Activated naive CD4-positive, alpha-beta T cell treated with anti-CD3 and anti-CD28 coated beads for 36 hours (primary cell): ENCODE data around the gene E2F1. TPM values are rescaled to one million over a fixed set of nuclear protein-coding genes. Genes with fewer than 3 reads are reported as not detected.

ENCODE experiments used
- CTCF ChIA-PET: fragments of 350-600 bp; sonication (Branson Sonifier 250); formaldehyde crosslinking; loops from one replicate; lab custom pipeline; 2021; ENCODE audit warnings: antibody characterized with exemption; lab: Charles Lee
- DNase-seq: peaks from one replicate; pipeline ENCODE4 v3.0.0-alpha.2; 2020
- H3K27ac Mint-ChIP-seq: one replicate; pipeline ENCODE4 v1.8.0; 2021; ENCODE audit warnings: mild to moderate bottlenecking, mixed read lengths
- H3K27me3 Mint-ChIP-seq: one replicate; pipeline ENCODE4 v1.8.0; 2021; ENCODE audit warnings: low read depth, mixed read lengths
- H3K36me3 Mint-ChIP-seq: one replicate; pipeline ENCODE4 v1.8.0; 2021; ENCODE audit warnings: low read depth, mixed read lengths
- H3K4me1 Mint-ChIP-seq: one replicate; pipeline ENCODE4 v1.8.0; 2021; ENCODE audit warnings: low read depth, mixed read lengths
- H3K4me3 Mint-ChIP-seq: one replicate; pipeline ENCODE4 v1.8.0; 2021; ENCODE audit warnings: mild to moderate bottlenecking, moderate library complexity, mixed read lengths
- H3K9me3 Mint-ChIP-seq: one replicate; pipeline ENCODE4 v1.8.0; 2021; ENCODE audit warnings: mixed read lengths
- intact Hi-C: fragments of 100-400 bp; cut with micrococcal nuclease; formaldehyde crosslinking; loops from one replicate; pipeline ENCODE4 v1.15.1; 2023
- total RNA-seq, 2 experiments: library from RNA; stranded (reverse); gene quantifications; one replicate each; pipeline ENCODE4 v1.2.3, GENCODE V29; 2021

The E2F1 gene
- total RNA-seq, 2 experiments from 2014 or later = 69.3 to 70.0 TPM

- intact Hi-C loops = no loop called here
- no peak for DNase-seq
- H3K36me3 Mint-ChIP-seq = peaks cover 66% of the 10 kb centered on the region
Observed at GRCh38 chr20:33681728-33682353, 4.3 kb downstream of the E2F1 start.

GRCh38 chr20:33681288-33681687 is 4.9 kb downstream of the E2F1 start:
- DNase-seq = no peak
- H3K36me3 Mint-ChIP-seq = peaks cover 71% of the 10 kb centered on the region
- no peak overlapping the region for H3K4me3 Mint-ChIP-seq
- H3K27ac Mint-ChIP-seq = no peak overlapping the region
- peaks cover 54% of the 10 kb centered on the region for H3K4me1 Mint-ChIP-seq
- CTCF ChIA-PET = interaction anchor here (5.5 kb wide), 1 partner anchor 13 kb away, joined by 36 read pairs; the partner anchor contains the start of gene ACTL10
- H3K27me3 Mint-ChIP-seq = no peaks in the 10 kb centered on the region
- H3K9me3 Mint-ChIP-seq = no peaks in the 10 kb centered on the region
- intact Hi-C loops = no loop called here

More at GRCh38 chr20:33681728-33682353, 4.3 kb downstream of the E2F1 start:
- CTCF ChIA-PET = interaction anchor here (5.5 kb wide), 1 partner anchor 14 kb away, joined by 36 read pairs; the partner anchor contains the start of gene ACTL10
- H3K27me3 Mint-ChIP-seq = no peaks in the 10 kb centered on the region
- peaks cover 58% of the 10 kb centered on the region for H3K4me1 Mint-ChIP-seq
- no peak overlapping the region for H3K27ac Mint-ChIP-seq
- no peak overlapping the region for H3K4me3 Mint-ChIP-seq
- no peaks in the 10 kb centered on the region for H3K9me3 Mint-ChIP-seq

DNA sequence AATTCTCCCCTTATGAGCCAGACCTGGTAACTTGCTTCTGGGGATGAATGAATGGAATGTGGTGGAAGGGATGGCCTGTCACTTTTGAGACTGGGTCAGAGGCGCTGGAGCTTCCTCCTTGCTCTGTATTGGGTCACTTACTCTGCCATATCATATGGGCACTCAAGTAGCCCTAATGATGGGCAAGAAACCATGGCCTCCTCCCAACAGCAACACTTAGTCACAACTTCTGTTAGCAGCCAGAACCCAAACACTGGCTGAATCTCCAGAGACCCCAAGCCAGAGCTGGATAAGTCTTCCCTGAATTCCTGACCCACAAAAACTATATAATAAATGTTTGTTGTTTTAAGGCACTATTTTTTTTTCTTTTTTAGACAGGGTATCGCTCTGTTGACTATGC is 5.5 kb downstream of the E2F1 start:
- Mint-ChIP-seq H3K36me3 (peaks cover 71% of the 10 kb centered on the region), H3K27me3 (no peaks in the 10 kb centered on the region), H3K9me3 (no peaks in the 10 kb centered on the region), H3K4me3 (no peak overlapping the region), H3K4me1 (peaks cover 56% of the 10 kb centered on the region), H3K27ac (peak overlapping the region; percentile 8)
- intact Hi-C loops = no loop called here
- CTCF ChIA-PET = interaction anchor here (5.5 kb wide), 1 partner anchor 13 kb away, joined by 36 read pairs; the partner anchor contains the start of gene ACTL10
- no peak for DNase-seq

DNA sequence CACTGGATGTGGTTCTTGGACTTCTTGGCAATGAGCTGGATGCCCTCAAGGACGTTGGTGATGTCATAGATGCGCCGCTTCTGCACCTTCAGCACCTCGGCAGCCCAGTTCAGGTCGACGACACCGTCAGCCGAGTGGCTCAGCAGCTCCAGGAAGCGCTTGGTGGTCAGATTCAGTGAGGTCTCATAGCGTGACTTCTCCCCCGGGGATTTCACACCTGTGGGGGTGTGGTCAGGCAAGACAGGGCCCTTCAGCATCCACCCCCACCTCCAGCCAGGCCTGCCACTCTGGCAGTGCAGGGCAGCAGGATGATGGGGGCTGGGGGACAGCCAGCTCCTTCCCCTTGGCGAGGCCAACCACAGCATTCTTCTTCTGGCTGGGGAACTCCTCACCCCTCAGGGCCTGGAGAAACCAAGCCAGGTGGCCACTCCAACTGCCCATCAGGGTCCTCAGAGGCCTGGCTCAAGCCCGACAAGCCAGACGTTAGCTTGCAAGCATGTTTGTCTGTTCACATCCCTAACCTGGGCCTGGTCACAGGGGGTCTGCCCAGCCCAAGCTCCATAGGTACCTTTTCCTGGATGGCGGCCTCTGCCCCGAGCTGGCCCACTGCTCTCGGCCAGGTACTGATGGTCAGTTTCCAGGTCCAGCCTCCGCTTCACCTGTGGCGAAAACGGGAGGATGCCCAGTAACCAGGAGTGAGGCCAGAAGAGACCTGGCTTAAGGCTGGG is 6.3 kb downstream of the E2F1 start:
- H3K4me3 Mint-ChIP-seq = no peak overlapping the region
- intact Hi-C loops = loop anchor here (2.0 kb wide), 1 partner anchor 17 kb away; the partner anchor contains the start of gene C20orf144
- peaks cover 67% of the 10 kb centered on the region for H3K36me3 Mint-ChIP-seq
- peaks cover 58% of the 10 kb centered on the region for H3K4me1 Mint-ChIP-seq
- no peaks in the 10 kb centered on the region for H3K27me3 Mint-ChIP-seq
- peak; percentile 62 for DNase-seq
- peak overlapping the region; percentile 54 for H3K27ac Mint-ChIP-seq
- CTCF ChIA-PET = interaction anchor here (0.8 to 5.5 kb wide), 5 partner anchors 12 to 223 kb away, joined by 3 to 36 read pairs (median 3); partner anchors contain the start of genes ACTL10 and ZNF341
- no peaks in the 10 kb centered on the region for H3K9me3 Mint-ChIP-seq

DNA sequence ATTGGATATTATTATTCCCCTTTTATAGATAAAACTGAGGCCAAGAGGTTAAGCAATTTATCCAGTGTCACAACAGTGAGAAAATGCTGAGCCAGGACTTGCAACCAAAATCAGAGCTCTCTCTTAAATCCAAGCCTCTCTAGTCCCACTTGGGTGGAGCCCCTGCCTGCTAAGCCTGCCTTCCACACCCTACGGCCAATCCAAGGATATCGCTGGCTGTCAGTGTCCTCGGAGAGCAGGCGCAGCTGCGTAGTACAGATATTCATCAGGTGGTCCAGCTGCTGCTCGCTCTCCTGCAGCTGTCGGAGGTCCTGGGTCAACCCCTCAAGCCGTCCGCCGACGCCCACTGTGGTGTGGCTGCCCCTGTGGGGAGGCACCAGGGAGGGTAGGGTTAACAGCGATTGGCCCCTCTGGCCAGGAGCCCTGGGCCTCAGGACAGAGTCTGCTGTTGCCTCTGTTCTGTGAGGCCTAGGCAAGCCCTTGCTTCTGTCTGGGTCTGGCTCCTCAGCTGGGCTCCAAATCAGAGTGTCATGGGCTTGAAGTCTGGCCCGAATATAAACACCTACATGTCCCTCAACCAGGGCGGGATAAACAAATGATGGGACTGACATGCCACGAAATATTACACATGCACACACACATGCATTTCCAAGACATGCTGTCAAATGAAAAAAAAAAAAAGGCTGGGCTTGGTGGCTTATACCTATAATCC is 8.0 kb downstream of the E2F1 start:
- intact Hi-C loops = loop anchor here (2.0 kb wide), 1 partner anchor 15 kb away; the partner anchor contains the start of gene C20orf144
- no peak for DNase-seq
- Mint-ChIP-seq H3K4me1 (peaks cover 58% of the 10 kb centered on the region), H3K4me3 (no peak overlapping the region), H3K36me3 (peaks cover 61% of the 10 kb centered on the region), H3K27ac (no peak overlapping the region), H3K9me3 (no peaks in the 10 kb centered on the region), H3K27me3 (no peaks in the 10 kb centered on the region)
- CTCF ChIA-PET = interaction anchor here (5.5 kb wide), 1 partner anchor 10 kb away, joined by 36 read pairs; the partner anchor contains the start of gene ACTL10

DNA sequence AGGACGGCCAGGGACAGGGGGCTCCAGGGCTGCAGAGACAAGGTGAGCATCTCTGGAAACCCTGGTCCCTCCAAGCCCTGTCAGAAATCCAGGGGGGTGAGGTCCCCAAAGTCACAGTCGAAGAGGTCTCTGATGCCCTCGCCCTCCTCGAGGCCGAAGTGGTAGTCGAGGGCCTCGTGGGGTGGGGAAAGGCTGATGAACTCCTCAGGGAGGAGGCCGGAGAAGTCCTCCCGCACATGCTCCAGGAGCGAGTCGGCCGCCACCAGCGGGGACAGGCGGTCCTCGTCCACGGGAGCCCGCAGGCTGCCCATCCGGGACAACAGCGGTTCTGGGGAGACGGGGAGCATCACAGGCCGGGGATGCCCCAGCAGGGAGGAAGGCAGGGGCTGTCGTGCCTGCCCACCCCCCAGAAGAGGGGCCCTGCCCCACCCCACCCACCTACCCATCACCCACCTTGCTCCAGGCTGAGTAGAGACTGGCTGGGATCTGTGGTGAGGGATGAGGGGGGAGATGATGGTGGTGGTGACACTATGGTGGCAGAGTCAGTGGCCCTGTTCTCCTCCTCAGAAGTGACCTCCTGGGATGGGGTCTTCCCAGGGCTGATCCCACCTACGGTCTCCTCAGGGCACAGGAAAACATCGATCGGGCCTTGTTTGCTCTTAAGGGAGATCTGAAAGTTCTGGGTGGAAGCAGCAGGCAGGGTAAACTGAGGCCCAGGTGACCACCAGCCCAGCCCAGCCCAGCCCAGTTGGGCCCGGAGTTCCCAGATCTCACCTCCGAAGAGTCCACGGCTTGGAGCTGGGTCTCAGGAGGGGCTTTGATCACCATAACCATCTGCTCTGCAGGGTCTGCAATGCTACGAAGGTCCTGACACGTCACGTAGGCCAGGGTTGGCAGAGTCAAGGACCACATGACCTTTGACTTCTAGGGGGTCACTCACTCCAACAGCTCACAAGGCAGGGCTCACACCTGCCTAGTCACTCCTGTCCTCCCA is 9.2 kb downstream of the E2F1 start:
- no peak overlapping the region for H3K27ac Mint-ChIP-seq
- H3K4me3 Mint-ChIP-seq = no peak overlapping the region
- H3K27me3 Mint-ChIP-seq = no peaks in the 10 kb centered on the region
- no peak for DNase-seq
- H3K36me3 Mint-ChIP-seq = peaks cover 49% of the 10 kb centered on the region
- peaks cover 54% of the 10 kb centered on the region for H3K4me1 Mint-ChIP-seq
- CTCF ChIA-PET = interaction anchor here (5.5 kb wide), 1 partner anchor 9 kb away, joined by 36 read pairs; the partner anchor contains the start of gene ACTL10
- intact Hi-C loops = no loop called here
- no peaks in the 10 kb centered on the region for H3K9me3 Mint-ChIP-seq

DNA sequence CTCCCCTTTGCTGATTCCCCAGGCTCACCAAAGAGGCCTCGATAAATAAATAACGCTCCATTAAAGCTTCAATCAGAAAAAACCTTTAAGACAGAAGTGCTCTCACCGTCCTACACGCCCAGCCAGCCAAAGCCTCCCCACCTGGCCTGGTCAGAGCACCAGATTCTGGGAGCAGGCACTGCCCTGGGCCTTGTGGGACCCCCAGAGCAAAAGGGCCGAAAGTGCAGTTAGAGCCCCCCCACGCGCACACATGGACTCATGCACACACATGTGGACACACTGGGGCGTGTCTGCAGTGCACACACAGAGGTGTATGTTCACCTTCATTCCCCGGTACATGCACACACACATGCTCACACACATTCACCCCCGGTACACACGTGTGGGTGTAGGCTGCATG is 10.1 kb downstream of the E2F1 start:
- Mint-ChIP-seq H3K4me1 (peaks cover 45% of the 10 kb centered on the region), H3K9me3 (no peaks in the 10 kb centered on the region), H3K4me3 (no peak overlapping the region), H3K36me3 (peaks cover 44% of the 10 kb centered on the region), H3K27ac (no peak overlapping the region), H3K27me3 (no peaks in the 10 kb centered on the region)
- CTCF ChIA-PET = no interaction called here
- intact Hi-C loops = no loop called here
- no peak for DNase-seq

DNA sequence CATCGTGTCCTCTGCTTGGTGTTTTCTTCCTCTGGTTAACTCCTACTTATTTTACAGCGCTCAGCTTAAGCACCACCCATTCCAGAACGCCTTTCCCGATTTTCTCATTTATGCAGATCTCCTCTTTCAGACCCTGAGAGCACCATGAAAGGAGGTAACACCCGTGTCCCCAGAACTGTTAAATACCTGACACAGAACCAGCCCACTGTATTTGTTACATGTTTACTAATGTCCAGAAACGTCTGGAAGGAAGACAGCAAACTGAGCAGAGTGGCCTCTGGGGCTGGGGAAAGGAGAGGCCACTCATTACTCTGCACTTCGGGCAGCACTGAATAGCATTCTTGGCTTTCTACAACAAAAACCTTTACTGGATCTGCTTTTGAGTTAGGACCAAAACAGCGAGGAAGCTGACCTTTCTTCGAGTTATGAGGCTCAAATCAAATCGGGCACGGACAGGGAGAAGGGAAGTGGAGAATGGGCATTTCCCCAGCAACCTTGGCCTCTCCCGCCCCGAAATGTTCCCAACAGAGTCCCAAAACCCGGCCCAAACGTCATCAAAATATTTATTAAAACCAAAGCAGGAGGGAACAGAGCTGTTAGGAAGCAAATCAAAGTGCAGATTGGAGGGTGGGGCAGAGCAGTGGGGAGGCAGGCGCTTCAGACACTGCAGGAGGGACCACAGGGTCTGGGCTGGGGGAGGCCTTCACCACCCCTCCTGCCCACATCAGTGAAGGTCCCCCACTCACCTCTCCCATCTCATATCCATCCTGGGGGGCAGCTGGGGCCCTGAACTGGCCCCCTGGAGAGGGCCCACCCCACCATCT is 10.8 kb downstream of the E2F1 start:
- DNase-seq = no peak
- Mint-ChIP-seq H3K27ac (no peak overlapping the region), H3K36me3 (peaks cover 38% of the 10 kb centered on the region), H3K4me3 (peak overlapping the region; percentile 41), H3K9me3 (no peaks in the 10 kb centered on the region), H3K4me1 (peaks cover 38% of the 10 kb centered on the region), H3K27me3 (no peaks in the 10 kb centered on the region)
- intact Hi-C loops = no loop called here
- CTCF ChIA-PET = interaction anchor here (0.6 to 0.8 kb wide), 2 partner anchors 53 to 114 kb away, joined by 3 read pairs; no protein-coding TSS in a partner anchor

DNA sequence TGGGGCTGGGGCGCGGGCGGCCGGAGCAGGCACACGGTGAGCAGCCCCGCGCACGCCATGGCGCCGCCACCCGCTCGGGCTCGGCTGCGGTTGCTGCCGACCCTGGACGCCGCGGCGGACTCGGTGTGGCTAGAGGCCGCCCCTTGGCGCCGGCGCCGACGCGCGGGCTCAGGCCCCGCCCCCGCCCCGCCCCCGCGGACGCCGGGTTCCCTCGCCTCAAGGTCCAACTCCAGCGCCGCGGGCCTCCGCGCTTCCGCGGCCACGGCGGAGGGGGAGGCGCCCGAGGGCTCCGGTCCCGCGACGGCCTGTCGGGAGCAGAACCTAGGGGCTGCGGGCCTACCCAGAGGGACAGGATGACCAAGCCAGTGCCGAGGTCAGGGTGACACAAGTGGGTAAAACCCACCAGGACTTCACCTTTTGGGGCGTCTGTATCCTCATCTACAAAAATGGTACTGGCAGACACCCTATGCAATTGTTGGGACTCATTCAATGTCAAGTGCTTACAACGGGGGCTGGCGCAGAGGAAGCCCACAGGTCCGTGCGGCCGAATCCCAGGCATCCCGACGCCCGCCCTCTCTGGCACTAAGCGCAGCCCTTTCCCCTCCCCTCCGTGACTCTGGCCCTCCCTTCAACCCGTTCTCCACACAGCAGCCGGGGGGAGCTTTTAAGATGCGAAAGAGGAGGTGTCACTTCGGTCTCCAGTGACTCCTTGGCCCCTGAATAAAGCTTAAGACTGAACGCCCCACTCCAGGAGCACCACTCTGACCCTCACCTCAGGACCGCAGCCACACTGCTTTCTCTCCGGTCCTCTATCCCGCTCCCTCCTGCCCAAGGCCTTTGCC is 11.7 kb downstream of the E2F1 start, which contains the start of gene NECAB3:
NECAB3 (minus strand) TSS at position 135 of the 842 bp plus-strand sequence; CDS start at position 59, 76 bp downstream.
- peaks cover 29% of the 10 kb centered on the region for H3K4me1 Mint-ChIP-seq
- H3K9me3 Mint-ChIP-seq = no peaks in the 10 kb centered on the region
- H3K36me3 Mint-ChIP-seq = peaks cover 30% of the 10 kb centered on the region
- peak within 1 kb of the TSS; percentile 82 for H3K4me3 Mint-ChIP-seq
- peak within 1 kb of the TSS; percentile 52 for H3K27ac Mint-ChIP-seq
- peak; percentile 56 for DNase-seq
- intact Hi-C loops = loop anchor here (1.0 kb wide), 2 partner anchors 11 to 12 kb away; partner anchors contain the start of gene E2F1
- CTCF ChIA-PET = interaction anchor here (0.6 to 0.8 kb wide), 2 partner anchors 54 to 115 kb away, joined by 3 read pairs; no protein-coding TSS in a partner anchor
- no peaks in the 10 kb centered on the region for H3K27me3 Mint-ChIP-seq
